ENCODE measurements around the gene PLAAT2. TPM values are rescaled to one million over a fixed set of nuclear protein-coding genes. Genes with fewer than 3 reads are reported as not detected.
A peak's percentile ranks its signal among the peaks of the same experiment; 100 is the strongest.
"Not testable (repeated sequence)": the region's sequence is repeated elsewhere in the genome, so short reads cannot be mapped to it uniquely, and the experiment has no call there.

Gene PLAAT2
- total and polyA plus RNA-seq, 2 experiments from 2014 or later, result not detected

- DNase-seq (ENCODE audit: low read depth in 1 of 2, low spot score in 1 of 2), result peak in 1 of 2 donors; percentile 65
- no peak overlapping the region for H3K27ac ChIP-seq
Measured at GRCh38 chr11:63553759-63554158, 9.4 kb downstream of the PLAAT2 start.

GRCh38 chr11:63552921-63553320 is 10.3 kb downstream of the PLAAT2 start:
- DNase-seq (ENCODE audit: low read depth in 1 of 2, low spot score in 1 of 2), result no peak
- Histone ChIP-seq H3K27me3 (no peaks in the 10 kb centered on the region), H3K9me3 (ENCODE audit: low read depth) (no peaks in the 10 kb centered on the region), H3K4me3 (no peak overlapping the region), H3K27ac (no peak overlapping the region), H3K36me3 (no peaks in the 10 kb centered on the region), H3K4me1 (ENCODE audit: low read depth) (peaks cover 9% of the 10 kb centered on the region)
- TF ChIP-seq CTCF (IDR thresholded peaks at IDR 0.05; ENCODE audit: low read depth, low read length), result no peak

More at GRCh38 chr11:63553759-63554158, 9.4 kb downstream of the PLAAT2 start:
- Histone ChIP-seq H3K36me3 (no peaks in the 10 kb centered on the region), H3K4me3 (no peak overlapping the region), H3K9me3 (ENCODE audit: low read depth) (no peaks in the 10 kb centered on the region), H3K27me3 (no peaks in the 10 kb centered on the region), H3K4me1 (ENCODE audit: low read depth) (peaks cover 9% of the 10 kb centered on the region)
- TF ChIP-seq CTCF (IDR thresholded peaks at IDR 0.05; ENCODE audit: low read depth, low read length), result no peak

- no peak for TF ChIP-seq CTCF (IDR thresholded peaks at IDR 0.05; ENCODE audit: low read depth, low read length)
- no peak for DNase-seq (ENCODE audit: low read depth in 1 of 2, low spot score in 1 of 2)
- Histone ChIP-seq H3K36me3 (no peaks in the 10 kb centered on the region), H3K27ac (no peak overlapping the region), H3K27me3 (no peaks in the 10 kb centered on the region), H3K9me3 (ENCODE audit: low read depth) (no peaks in the 10 kb centered on the region), H3K4me3 (no peak overlapping the region), H3K4me1 (ENCODE audit: low read depth) (peaks cover 9% of the 10 kb centered on the region)
Measured at GRCh38 chr11:63551889-63552266, 11.3 kb downstream of the PLAAT2 start.

GRCh38 chr11:63551091-63551888 is 11.9 kb downstream of the PLAAT2 start:
- DNase-seq (ENCODE audit: low read depth in 1 of 2, low spot score in 1 of 2), result no peak
- no peak for TF ChIP-seq CTCF (IDR thresholded peaks at IDR 0.05; ENCODE audit: low read depth, low read length)
- H3K4me1 ChIP-seq (ENCODE audit: low read depth), result peaks cover 9% of the 10 kb centered on the region
- H3K36me3 ChIP-seq, result no peaks in the 10 kb centered on the region
- no peak overlapping the region for H3K27ac ChIP-seq
- no peak overlapping the region for H3K4me3 ChIP-seq
- H3K27me3 ChIP-seq, result no peaks in the 10 kb centered on the region
- no peaks in the 10 kb centered on the region for H3K9me3 ChIP-seq (ENCODE audit: low read depth)

- H3K27ac ChIP-seq; H3K36me3 ChIP-seq; H3K9me3 ChIP-seq (ENCODE audit: low read depth); DNase-seq (ENCODE audit: low read depth in 1 of 2, low spot score in 1 of 2); H3K27me3 ChIP-seq; H3K4me1 ChIP-seq (ENCODE audit: low read depth); H3K4me3 ChIP-seq: not testable (repeated sequence)
Measured at GRCh38 chr11:63550156-63550700, 13.0 kb downstream of the PLAAT2 start.

- no peak overlapping the region for H3K27ac ChIP-seq
- H3K4me1 ChIP-seq (ENCODE audit: low read depth), result peaks cover under 1% of the 10 kb centered on the region
- no peaks in the 10 kb centered on the region for H3K36me3 ChIP-seq
- no peak for TF ChIP-seq CTCF (IDR thresholded peaks at IDR 0.05; ENCODE audit: low read depth, low read length)
- no peak overlapping the region for H3K4me3 ChIP-seq
- no peaks in the 10 kb centered on the region for H3K9me3 ChIP-seq (ENCODE audit: low read depth)
- no peak for DNase-seq (ENCODE audit: low read depth in 1 of 2, low spot score in 1 of 2)
- no peaks in the 10 kb centered on the region for H3K27me3 ChIP-seq
Measured at GRCh38 chr11:63549411-63549810, 13.8 kb downstream of the PLAAT2 start.

Data from cardiac muscle cell (in vitro differentiated cells and primary cell).